G401.6 (cell line): ENCODE results near the gene ATP9B.
A peak's percentile ranks its signal among the peaks of the same experiment; 100 is the strongest.

ENCODE experiments used
- FAIRE-seq: peaks from 2 replicates; lab custom pipeline; 2012; peaks lifted over from hg19 to GRCh38; lab: Jason Lieb, UNC

The ATP9B gene

GRCh38 chr18:79200546-79201268, 131.5 kb downstream of the ATP9B start:
- no peak for FAIRE-seq

- FAIRE-seq = no peak
These were observed 133.9 kb downstream of the ATP9B start for GRCh38 chr18:79203017-79203605.

DNA sequence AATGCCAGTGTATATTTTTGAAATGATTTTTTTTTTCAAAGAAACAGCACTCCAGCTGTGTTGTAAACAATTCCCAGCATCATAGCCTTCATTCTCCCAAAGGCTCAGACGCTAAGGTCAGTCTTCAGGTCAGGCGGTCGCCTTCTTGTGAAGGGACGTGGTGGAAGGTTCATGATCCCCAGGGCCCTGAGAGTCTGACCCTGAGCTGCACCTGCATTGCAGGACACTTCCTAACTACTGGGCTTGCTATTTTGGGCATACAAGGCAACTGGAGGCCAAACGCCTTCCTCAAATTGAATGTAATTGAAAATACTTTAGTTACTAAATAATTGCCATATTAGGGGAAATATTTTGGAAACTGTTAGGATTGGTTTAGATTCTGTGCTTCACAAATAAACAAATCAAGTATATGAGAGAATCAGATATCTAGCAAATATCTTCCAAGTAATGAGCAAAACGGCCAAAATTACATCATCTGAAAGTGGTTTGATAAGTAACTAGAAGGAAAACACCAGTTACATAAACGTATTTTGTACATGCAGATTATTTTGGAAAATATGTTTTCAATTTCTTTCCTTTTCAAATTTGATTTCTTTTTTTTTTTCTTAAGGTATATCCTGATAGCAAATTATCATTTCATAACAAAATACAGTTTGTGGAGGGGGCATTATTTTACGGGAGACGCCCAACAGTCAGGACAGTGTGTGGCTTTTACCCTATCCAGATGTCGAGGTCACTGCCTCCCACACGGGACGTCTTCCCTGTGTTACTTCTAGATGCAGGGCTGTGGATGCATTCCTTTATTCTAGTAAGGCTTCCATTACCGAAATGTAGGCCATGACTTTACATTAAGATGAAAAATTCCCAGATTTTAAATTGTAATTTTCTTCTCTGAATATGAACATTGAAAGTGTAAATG, 136.0 kb downstream of the ATP9B start:
- no peak for FAIRE-seq

DNA sequence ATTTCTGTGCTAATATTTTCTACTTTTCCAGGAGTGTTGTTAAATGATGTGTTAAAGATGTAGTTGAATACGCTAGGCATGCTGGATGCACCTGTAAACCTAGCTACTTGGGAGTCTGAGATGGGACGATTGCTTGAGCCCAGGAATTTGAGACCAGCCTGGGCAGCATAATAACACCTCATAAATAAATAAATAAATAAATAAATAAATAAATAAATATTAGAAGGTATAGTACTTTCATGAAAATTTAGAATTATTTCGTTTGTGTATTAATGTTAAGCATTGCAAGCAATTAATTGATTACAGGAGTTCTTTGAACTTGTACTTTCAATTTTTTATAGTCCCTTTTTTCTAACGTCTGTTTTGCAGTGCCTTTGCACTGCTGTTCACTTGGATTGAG, 137.2 kb downstream of the ATP9B start:
- no peak for FAIRE-seq

GRCh38 chr18:79208906-79209305, 139.7 kb downstream of the ATP9B start:
- no peak for FAIRE-seq

DNA sequence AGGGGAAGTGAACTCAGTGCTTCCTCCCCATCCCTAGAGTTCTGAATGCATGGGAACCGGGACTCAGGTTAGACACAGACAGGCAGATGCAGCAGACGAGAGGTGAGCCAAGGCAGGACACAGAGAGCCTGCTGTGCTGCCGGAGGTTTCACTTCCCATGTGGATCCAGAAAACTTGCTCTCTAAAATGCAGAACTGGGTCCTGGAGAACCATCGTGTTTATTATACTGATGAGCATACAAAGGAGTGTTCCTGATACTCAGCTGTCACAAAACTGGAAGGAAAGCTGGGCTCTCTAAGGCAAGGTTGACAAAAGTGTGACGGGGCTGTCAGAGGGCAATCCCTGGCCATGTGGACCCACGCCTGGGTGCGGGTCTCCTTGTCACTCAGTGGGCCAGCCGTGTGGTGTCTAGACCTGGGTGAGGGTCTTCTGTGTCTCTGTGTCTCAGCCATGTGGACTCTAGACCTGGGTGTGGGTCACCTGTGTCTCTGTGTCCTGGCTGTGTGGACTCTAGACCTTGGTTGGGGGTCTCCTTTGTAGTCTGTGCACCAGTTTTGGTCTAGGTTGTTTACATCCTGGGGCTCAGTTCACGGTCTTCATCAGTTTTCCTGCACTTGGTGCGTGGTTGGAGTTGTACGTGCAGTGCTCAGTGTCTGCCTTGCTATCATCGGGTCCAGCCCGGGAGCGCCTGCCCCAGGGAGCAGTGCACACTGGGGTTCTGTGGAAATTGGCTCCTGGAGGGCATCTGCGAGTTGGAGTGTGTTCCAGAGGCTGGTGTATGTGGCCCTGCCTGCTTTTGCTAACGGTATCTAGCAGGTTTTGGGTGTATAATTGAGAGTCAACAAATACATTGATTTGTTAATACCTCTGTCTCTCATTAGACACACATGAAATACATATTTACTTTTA, 141.1 kb downstream of the ATP9B start:
- no peak for FAIRE-seq

GRCh38 chr18:79211844-79212243, 142.7 kb downstream of the ATP9B start:
- FAIRE-seq = no peak

DNA sequence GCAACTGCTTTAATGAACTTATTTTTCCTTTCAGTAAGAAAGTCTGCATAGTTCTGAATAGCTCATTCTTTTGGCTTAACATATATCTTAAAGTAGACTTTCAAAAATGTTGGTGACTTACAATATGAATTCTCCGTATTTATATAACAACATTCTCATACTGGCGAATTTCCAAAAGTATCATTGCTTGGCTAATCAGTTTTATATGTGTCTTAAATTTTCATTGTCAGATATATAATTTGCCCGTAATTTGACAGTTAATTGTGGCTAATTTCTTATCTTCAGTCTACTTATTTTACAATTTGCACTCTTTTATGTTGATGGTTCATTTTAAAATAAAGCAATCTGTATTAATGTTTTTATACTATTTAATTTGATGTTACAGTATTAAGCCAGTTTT, 144.9 kb downstream of the ATP9B start:
- peak; percentile 48 for FAIRE-seq

DNA sequence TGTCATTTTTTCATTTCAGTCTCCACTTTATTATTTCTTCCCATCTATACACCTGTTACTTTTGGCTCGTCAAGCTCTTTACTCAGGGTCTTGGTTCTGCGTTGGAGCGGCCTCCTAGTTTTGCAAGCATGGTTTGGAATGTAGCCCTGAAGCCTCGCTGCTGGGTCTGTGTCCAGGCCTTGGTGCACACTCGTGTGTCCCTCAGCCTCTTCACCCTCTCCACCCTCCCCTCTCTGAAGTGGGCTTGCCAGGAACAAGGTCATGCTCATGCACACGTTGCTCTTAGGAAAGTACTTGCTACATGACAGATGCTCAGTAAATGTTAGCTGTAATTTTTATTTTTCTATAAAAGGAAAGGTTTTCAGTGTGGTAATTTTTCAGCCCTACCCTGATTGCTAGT, 147.0 kb downstream of the ATP9B start:
- no peak for FAIRE-seq

DNA sequence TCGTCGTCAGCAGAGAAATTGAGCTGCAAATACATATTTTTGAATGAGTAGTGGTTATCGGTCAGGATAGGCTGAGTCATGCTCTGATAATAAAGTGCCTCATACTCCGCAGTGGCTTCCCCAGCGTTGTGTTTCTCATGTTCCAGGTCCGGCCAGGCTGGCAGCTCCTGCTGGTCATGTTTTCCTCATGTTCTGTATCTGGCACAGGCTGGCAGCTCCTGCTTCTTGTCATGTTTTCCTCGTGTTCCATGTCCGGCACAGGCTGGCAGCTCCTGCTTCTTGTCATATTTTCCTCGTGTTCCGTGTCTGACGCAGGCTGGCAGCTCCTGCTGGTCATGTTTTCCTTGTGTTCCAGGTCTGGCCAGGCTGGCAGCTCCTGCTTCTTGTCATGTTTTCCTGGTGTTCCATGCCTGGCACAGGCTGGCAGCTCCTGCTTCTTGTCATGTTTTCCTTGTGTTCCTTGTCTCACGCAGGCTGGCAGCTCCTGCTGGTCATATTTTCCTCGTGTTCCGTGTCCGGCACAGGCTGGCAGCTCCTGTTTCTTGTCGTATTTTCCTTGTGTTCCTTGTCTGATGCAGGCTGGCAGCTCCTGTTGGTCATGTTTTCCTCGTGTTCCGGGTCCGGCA, 148.9 kb downstream of the ATP9B start:
- FAIRE-seq = no peak

DNA sequence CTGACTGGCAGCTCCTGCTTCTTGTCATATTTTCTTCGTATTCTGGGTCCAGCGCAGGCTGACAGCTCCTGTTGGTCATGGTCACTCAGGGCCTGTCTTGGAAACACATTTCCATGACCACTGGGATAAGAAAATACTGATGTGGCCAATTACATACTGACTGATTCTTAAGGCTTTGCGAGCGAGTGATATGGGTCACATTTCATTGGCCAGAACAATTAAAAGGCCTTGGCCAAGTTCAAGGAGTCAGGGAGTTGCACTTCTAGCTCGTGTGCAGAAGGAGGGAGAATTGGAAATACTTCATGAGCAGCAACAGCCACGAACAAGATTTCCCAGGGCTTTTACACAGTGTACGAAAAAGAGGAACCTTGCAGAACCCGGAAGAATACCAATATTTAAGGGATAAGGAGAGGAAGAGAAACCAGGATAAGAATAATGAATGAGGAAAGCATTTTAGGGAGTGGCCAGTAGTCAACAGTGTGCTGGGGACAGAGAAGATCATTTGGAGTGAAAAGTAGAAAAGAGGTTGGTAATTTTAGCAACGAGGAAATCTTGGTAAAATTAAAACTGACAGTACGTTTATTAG, 149.5 kb downstream of the ATP9B start:
- FAIRE-seq = no peak

- FAIRE-seq = no peak
These were observed 151.9 kb downstream of the ATP9B start for GRCh38 chr18:79221136-79221535.

- no peak for FAIRE-seq
These were observed 153.6 kb downstream of the ATP9B start for GRCh38 chr18:79222790-79223189.

- FAIRE-seq = no peak
These were observed 154.2 kb downstream of the ATP9B start for GRCh38 chr18:79223431-79223830.

DNA sequence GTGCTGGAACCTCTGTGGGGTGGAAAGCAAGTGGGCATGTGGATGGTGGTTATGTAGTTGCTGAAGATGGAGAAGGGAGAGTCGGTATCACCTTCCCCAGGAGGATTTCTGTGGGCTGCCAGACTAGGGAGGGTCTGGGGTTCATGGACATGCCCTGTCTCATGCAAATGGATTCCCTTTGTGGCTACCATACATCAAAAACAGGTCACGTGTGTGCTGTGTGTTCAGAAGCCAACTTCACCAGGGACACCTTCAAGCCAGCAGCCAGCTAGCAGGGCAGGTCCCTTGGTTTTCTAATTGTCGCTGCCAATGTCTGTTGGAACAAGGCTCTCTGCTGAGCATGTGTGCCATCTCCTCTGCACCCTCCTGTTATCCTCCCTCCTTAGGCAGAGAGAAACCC, 155.2 kb downstream of the ATP9B start:
- FAIRE-seq = no peak

DNA sequence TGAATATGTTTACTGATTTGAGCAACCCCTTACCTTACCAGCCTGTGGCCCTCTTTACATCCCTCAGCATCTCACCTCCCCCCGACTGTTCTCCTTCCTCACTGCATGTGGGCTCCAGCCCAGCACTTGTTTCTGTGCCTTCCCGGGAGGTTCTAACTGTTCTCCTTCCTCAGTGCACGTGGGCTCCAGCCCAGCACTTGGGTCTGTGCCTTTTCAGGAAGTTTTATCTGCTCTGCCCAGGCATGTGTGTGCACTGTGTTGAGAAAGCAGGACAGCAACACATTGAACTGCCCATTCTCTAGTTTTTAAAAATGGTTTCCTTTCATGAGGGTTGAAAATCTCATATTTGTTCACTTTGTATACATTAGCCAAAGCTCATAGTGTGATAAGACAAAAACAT, 158.4 kb downstream of the ATP9B start:
- no peak for FAIRE-seq

DNA sequence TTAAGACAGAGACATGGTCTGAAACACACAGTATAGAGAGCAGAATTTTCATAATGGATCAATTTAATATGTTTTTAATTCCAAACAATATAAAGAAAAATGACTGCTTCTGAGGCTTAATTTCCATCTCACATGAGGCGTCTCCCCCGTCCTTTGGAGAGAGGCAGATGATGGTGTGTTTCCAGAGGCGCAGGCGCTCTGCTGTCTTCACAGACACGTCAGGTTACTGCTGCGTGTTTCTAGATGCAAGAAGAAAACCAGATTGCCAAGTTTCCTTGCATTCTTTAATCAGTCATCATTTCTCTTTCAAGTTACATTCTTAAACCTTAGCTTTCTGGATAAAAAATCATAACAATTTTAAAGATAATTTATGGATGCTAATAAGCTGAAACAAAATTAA, 160.2 kb downstream of the ATP9B start:
- no peak for FAIRE-seq

DNA sequence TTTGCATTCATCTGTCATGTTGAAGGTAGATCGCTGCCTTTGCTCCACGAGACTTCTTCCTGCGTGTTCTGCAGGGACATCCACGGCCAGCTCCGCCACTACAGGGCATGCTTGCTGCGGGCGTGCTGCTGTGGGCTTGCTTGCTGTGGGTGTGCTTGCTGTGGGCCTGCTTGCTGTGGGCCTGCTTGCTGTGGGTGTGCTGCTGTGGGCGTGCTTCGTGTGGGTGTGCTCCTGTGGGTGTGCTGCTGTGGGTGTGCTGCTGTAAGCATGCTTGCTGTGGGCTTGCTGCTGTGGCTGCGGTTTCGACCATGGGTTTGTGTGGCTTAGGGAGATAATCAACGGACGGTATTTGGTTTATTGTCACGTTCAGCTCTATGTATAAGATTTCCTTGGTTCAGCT, 165.2 kb downstream of the ATP9B start:
- FAIRE-seq = no peak

GRCh38 chr18:79239631-79240030, 170.4 kb downstream of the ATP9B start:
- no peak for FAIRE-seq

DNA sequence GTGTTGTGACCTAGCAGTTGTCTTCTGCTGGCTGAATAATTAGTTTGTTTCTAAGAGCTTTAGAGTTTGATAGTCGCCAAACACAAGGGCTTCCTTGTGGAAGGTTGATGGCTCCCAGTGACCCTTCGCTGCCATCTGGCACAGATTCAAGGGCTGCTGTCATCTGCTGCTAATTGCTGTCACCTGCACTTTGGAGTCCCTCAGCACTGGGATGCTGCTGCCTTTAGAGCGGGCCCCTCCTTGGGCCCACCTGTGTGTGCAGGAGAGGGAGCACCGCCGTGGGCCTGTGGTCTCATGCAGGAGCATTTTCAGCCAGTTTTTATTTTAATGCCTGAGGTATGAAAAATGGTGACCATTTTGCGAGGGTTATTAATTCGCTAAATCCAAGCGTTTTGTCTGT, 172.6 kb downstream of the ATP9B start:
- no peak for FAIRE-seq

DNA sequence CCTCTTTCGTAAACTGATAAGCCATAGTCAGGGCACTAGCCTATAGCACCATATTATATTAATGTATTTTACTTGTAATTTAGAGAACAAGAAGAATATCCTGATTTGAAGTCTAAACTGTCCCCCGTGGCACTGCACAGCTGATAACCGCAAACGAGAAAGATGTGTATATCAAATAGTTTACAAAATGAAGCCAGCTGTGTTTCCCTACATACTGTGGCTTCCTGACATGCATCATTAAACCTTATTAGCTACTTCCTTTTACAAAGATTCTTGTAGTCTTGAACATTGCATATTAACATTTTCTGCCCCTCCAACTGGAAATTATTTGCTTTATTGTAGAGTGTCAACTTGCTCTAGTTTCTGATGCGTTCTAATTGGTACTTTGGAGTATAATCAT, 173.1 kb downstream of the ATP9B start:
- no peak for FAIRE-seq
